ENCODE results near the gene MRPL34. TPM values are rescaled to one million over a fixed set of nuclear protein-coding genes. Genes with fewer than 3 reads are reported as not detected.

Gene MRPL34
- total and polyA plus RNA-seq, 4 donors, result 23.3 to 301 (median 140) TPM

Other genes starting within 250 kb of the MRPL34 start
- 1 to 10 TPM; 3.3 to 5.7 TPM for gene HAUS8, start 230.4 kb upstream of the MRPL34 start, total RNA-seq
- gene HAUS8, start 230.4 kb upstream of the MRPL34 start, polyA plus RNA-seq, result 1 to 10 TPM; 3.3 to 4.2 TPM
- gene MYO9B, start 230.1 kb upstream of the MRPL34 start, total RNA-seq, result 10 to 100 TPM; 21.5 to 32.5 TPM
- 10 to 100 TPM in 1 of 2 donors, 1 to 10 TPM in 1; 9.1 to 20.5 TPM for gene MYO9B, start 230.1 kb upstream of the MRPL34 start, polyA plus RNA-seq
- gene USE1, start 90.5 kb upstream of the MRPL34 start, total RNA-seq, result 10 to 100 TPM in 1 of 2 donors, 1 to 10 TPM in 1; 9.6 to 13.6 TPM
- 10 to 100 TPM; 22.6 to 27.8 TPM for gene USE1, start 90.5 kb upstream of the MRPL34 start, polyA plus RNA-seq
- 10 to 100 TPM in 1 of 2 donors, 1 to 10 TPM in 1; 4.9 to 10.5 TPM for gene OCEL1, start 79.6 kb upstream of the MRPL34 start, total RNA-seq
- 10 to 100 TPM; 31.1 to 32.5 TPM for gene OCEL1, start 79.6 kb upstream of the MRPL34 start, polyA plus RNA-seq
- gene NR2F6, start 60.0 kb upstream of the MRPL34 start, total RNA-seq, result 10 to 100 TPM; 52.2 to 86.1 TPM
- gene NR2F6, start 60.0 kb upstream of the MRPL34 start, polyA plus RNA-seq, result 10 to 100 TPM; 30.5 to 53.1 TPM
- gene USHBP1, start 41.1 kb upstream of the MRPL34 start, total RNA-seq, result 1 to 10 TPM; 2.1 to 2.6 TPM
- gene USHBP1, start 41.1 kb upstream of the MRPL34 start, polyA plus RNA-seq, result 1 to 10 TPM; 1.2 to 1.6 TPM
- 10 to 100 TPM; 29.3 to 47.0 TPM for gene BABAM1, start 38.4 kb upstream of the MRPL34 start, total RNA-seq
- 10 to 100 TPM; 31.3 to 35.7 TPM for gene BABAM1, start 38.4 kb upstream of the MRPL34 start, polyA plus RNA-seq
- gene ANKLE1, start 24.0 kb upstream of the MRPL34 start, total RNA-seq, result 10 to 100 TPM in 1 of 2 donors, under 1 TPM in 1; 0.42 to 43.2 TPM
- gene ANKLE1, start 24.0 kb upstream of the MRPL34 start, polyA plus RNA-seq, result under 1 TPM; 0.10 to 0.15 TPM
- 10 to 100 TPM in 1 of 2 donors, 1 to 10 TPM in 1; 6.3 to 26.9 TPM for gene ABHD8, start 2.4 kb upstream of the MRPL34 start, total RNA-seq
- 10 to 100 TPM in 1 of 2 donors, 1 to 10 TPM in 1; 8.6 to 20.2 TPM for gene ABHD8, start 2.4 kb upstream of the MRPL34 start, polyA plus RNA-seq
- 10 to 100 TPM in 1 of 2 donors, 1 to 10 TPM in 1; 7.9 to 13.5 TPM for gene DDA1, start 3.7 kb downstream of the MRPL34 start, total RNA-seq
- gene DDA1, start 3.7 kb downstream of the MRPL34 start, polyA plus RNA-seq, result 10 to 100 TPM; 28.2 to 37.9 TPM
- 1 to 10 TPM; 1.8 to 5.8 TPM for gene ANO8, start 29.0 kb downstream of the MRPL34 start, total RNA-seq
- 1 to 10 TPM in 1 of 2 donors, under 1 TPM in 1; 0.75 to 2.3 TPM for gene ANO8, start 29.0 kb downstream of the MRPL34 start, polyA plus RNA-seq
- gene GTPBP3, start 31.7 kb downstream of the MRPL34 start, total RNA-seq, result 10 to 100 TPM in 1 of 2 donors, 1 to 10 TPM in 1; 9.8 to 15.5 TPM
- 1 to 10 TPM; 4.9 to 9.4 TPM for gene GTPBP3, start 31.7 kb downstream of the MRPL34 start, polyA plus RNA-seq
- gene PLVAP, start 71.5 kb downstream of the MRPL34 start, total RNA-seq, result 10 to 100 TPM in 1 of 2 donors, 1 to 10 TPM in 1; 7.4 to 11.8 TPM
- 1 to 10 TPM; 4.2 to 9.9 TPM for gene PLVAP, start 71.5 kb downstream of the MRPL34 start, polyA plus RNA-seq
- gene CCDC194, start 88.3 kb downstream of the MRPL34 start, total RNA-seq, result under 1 TPM in 1 of 2 donors, not detected in 1; 0.50 TPM
- gene CCDC194, start 88.3 kb downstream of the MRPL34 start, polyA plus RNA-seq, result under 1 TPM in 1 of 2 donors, not detected in 1; 0.12 TPM
- 10 to 100 TPM; 25.6 to 67.4 TPM for gene BST2, start 99.8 kb downstream of the MRPL34 start, total RNA-seq
- gene BST2, start 99.8 kb downstream of the MRPL34 start, polyA plus RNA-seq, result 100 to 1,000 TPM; 179 to 239 TPM
- 10 to 100 TPM in 1 of 2 donors, 1 to 10 TPM in 1; 9.8 to 17.2 TPM for gene MVB12A, start 114.2 kb downstream of the MRPL34 start, total RNA-seq
- 10 to 100 TPM; 14.3 to 22.8 TPM for gene MVB12A, start 114.2 kb downstream of the MRPL34 start, polyA plus RNA-seq
- gene TMEM221, start 142.8 kb downstream of the MRPL34 start, total RNA-seq, result under 1 TPM; 0.08 to 0.14 TPM
- gene TMEM221, start 142.8 kb downstream of the MRPL34 start, polyA plus RNA-seq, result under 1 TPM; 0.06 to 0.15 TPM
- not detected for gene NXNL1, start 155.1 kb downstream of the MRPL34 start, total RNA-seq
- gene NXNL1, start 155.1 kb downstream of the MRPL34 start, polyA plus RNA-seq, result not detected
- 1 to 10 TPM; 3.5 to 7.4 TPM for gene SLC27A1, start 164.7 kb downstream of the MRPL34 start, total RNA-seq
- gene SLC27A1, start 164.7 kb downstream of the MRPL34 start, polyA plus RNA-seq, result 1 to 10 TPM; 2.4 to 4.4 TPM
- gene PGLS, start 205.8 kb downstream of the MRPL34 start, total RNA-seq, result 10 to 100 TPM; 16.9 to 25.7 TPM
- 10 to 100 TPM; 32.8 to 62.2 TPM for gene PGLS, start 205.8 kb downstream of the MRPL34 start, polyA plus RNA-seq
- 10 to 100 TPM; 22.4 to 32.2 TPM for gene COLGALT1, start 249.8 kb downstream of the MRPL34 start, total RNA-seq
- gene COLGALT1, start 249.8 kb downstream of the MRPL34 start, polyA plus RNA-seq, result 10 to 100 TPM; 14.4 to 22.5 TPM